Endodermal cell (in vitro differentiated cells): ENCODE data around the gene SEMA4B. TPM values are rescaled to one million over a fixed set of nuclear protein-coding genes. Genes with fewer than 3 reads are reported as not detected.

Experiments used
- DNase-seq: peaks from one replicate; pipeline ENCODE4 v3.0.0-alpha.2; 2017
- H3K27ac ChIP-seq: 2 replicates; pipeline ENCODE4 v1.5.1; 2013; ENCODE audit warnings: mild to moderate bottlenecking, low read depth, low read length, moderate library complexity
- H3K27me3 ChIP-seq: 2 replicates; pipeline ENCODE4 v1.6.1; 2013; ENCODE audit warnings: mild to moderate bottlenecking, low read length, moderate library complexity; ENCODE audit not compliant: insufficient read depth, control insufficient read depth, poor library complexity, severe bottlenecking
- H3K36me3 ChIP-seq: 2 replicates; pipeline ENCODE4 v1.7.0; 2013; ENCODE audit warnings: mild to moderate bottlenecking, low read length, moderate library complexity; ENCODE audit not compliant: control insufficient read depth, insufficient read depth
- H3K4me1 ChIP-seq: one replicate; pipeline ENCODE4 v1.7.0; 2013; ENCODE audit warnings: low read length; ENCODE audit not compliant: control insufficient read depth, insufficient read depth
- H3K4me3 ChIP-seq: 2 replicates; pipeline ENCODE4 v1.5.1; 2013; ENCODE audit warnings: mild to moderate bottlenecking, low read length, moderate library complexity
- H3K9ac ChIP-seq: 2 replicates; pipeline ENCODE4 v1.6.1; 2013; ENCODE audit warnings: mild to moderate bottlenecking, low read length, moderate library complexity; ENCODE audit not compliant: poor library complexity, severe bottlenecking; ENCODE audit errors: extremely low read depth
- H3K9me3 ChIP-seq: 2 replicates; pipeline ENCODE4 v1.6.1; 2013; ENCODE audit warnings: mild to moderate bottlenecking, low read length, moderate library complexity; ENCODE audit not compliant: control insufficient read depth
- H3K27ac Mint-ChIP-seq: 2 replicates; pipeline ENCODE4 v1.8.0; 2020; ENCODE audit warnings: mixed read lengths
- H3K27me3 Mint-ChIP-seq: 2 replicates; pipeline ENCODE4 v1.8.0; 2021; ENCODE audit warnings: mild to moderate bottlenecking, mixed read lengths; ENCODE audit not compliant: insufficient read depth
- H3K36me3 Mint-ChIP-seq: 2 replicates; pipeline ENCODE4 v1.8.0; 2020; ENCODE audit warnings: low read depth, mixed read lengths
- H3K4me1 Mint-ChIP-seq: 2 replicates; pipeline ENCODE4 v1.8.0; 2020; ENCODE audit warnings: mixed read lengths
- H3K4me3 Mint-ChIP-seq: 2 replicates; pipeline ENCODE4 v1.8.0; 2020; ENCODE audit warnings: mild to moderate bottlenecking, moderate library complexity, mixed read lengths
- H3K9me3 Mint-ChIP-seq: 2 replicates; pipeline ENCODE4 v1.8.0; 2020; ENCODE audit warnings: mild to moderate bottlenecking, mixed read lengths
- WGBS, 2 experiments: methylation state at CpG; one replicate each; pipeline versions ENCODE4 v1.1.5 to v1.1.7; 2013; ENCODE audit warnings: missing lambda C conversion rate in 2 of 2, mixed read lengths in 1 of 2; ENCODE audit not compliant: insufficient coverage in 1 of 2, insufficient read length in 1 of 2; 5-methylcytosine and 5-hydroxymethylcytosine counted together
- total RNA-seq, 2 donors: library from RNA; stranded (reverse); fragmentation: NEBNext Ultra II Directional in 1 of 2; extraction: Animal tissue kit (Norgen Biotek cat#: 25700) in 1 of 2; gene quantifications; 2 replicates in 1 of 2; 3 replicates in 1 of 2; pipeline ENCODE4 v1.2.1, GENCODE V29; 2021
- TF ChIP-seq, protein P1 (sequence below): fragments of 200-600 bp; sonication (generic); conservative IDR thresholded peaks from 2 replicates; pipeline ENCODE4 v1.5.0; 2021; ENCODE audit warnings: antibody characterized with exemption, mild to moderate bottlenecking

Gene SEMA4B
- total RNA-seq, 2 donors from 2014 or later: 25.1 to 33.1 TPM

DNA sequence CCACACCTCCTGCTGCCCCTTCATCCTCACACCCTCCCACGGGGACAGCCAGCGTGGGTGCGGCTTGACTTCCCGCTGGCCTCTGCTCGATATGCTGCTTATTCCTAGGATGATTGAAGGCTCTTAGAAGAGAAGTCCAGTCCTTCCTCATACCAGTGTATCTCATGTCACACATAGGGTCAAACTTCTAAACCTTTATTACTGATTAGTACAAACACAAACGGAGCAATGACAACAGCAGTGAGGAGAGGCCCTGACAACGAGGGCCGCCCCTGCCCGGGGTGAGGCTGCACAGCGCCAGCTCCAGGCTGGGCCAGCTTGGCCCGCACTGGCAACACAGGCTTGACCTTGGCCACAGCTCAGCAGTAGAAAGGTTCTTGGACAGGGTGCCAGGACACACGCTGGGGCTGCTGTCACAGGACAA lies 29.0 kb downstream of the SEMA4B start:
- Mint-ChIP-seq H3K9me3 (no peaks in the 10 kb centered on the region), H3K27ac (no peak overlapping the region), H3K27me3 (no peaks in the 10 kb centered on the region), H3K4me1 (peaks cover 10% of the 10 kb centered on the region), H3K36me3 (peaks cover 14% of the 10 kb centered on the region), H3K4me3 (no peak overlapping the region)
- TF ChIP-seq, protein P1, sequence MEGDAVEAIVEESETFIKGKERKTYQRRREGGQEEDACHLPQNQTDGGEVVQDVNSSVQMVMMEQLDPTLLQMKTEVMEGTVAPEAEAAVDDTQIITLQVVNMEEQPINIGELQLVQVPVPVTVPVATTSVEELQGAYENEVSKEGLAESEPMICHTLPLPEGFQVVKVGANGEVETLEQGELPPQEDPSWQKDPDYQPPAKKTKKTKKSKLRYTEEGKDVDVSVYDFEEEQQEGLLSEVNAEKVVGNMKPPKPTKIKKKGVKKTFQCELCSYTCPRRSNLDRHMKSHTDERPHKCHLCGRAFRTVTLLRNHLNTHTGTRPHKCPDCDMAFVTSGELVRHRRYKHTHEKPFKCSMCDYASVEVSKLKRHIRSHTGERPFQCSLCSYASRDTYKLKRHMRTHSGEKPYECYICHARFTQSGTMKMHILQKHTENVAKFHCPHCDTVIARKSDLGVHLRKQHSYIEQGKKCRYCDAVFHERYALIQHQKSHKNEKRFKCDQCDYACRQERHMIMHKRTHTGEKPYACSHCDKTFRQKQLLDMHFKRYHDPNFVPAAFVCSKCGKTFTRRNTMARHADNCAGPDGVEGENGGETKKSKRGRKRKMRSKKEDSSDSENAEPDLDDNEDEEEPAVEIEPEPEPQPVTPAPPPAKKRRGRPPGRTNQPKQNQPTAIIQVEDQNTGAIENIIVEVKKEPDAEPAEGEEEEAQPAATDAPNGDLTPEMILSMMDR: no peak
- peaks cover 9% of the 10 kb centered on the region for H3K36me3 ChIP-seq
- no peak overlapping the region for H3K27ac ChIP-seq
- H3K4me3 ChIP-seq: no peak overlapping the region
- WGBS, 2 experiments: 94 to 95% methylated on average over 9 to 12 of the region's 12 CpGs
- no peak for DNase-seq
- H3K4me1 ChIP-seq: no peaks in the 10 kb centered on the region
- H3K27me3 ChIP-seq: no peaks in the 10 kb centered on the region
- H3K9ac ChIP-seq: no peak overlapping the region
- H3K9me3 ChIP-seq: no peaks in the 10 kb centered on the region

DNA sequence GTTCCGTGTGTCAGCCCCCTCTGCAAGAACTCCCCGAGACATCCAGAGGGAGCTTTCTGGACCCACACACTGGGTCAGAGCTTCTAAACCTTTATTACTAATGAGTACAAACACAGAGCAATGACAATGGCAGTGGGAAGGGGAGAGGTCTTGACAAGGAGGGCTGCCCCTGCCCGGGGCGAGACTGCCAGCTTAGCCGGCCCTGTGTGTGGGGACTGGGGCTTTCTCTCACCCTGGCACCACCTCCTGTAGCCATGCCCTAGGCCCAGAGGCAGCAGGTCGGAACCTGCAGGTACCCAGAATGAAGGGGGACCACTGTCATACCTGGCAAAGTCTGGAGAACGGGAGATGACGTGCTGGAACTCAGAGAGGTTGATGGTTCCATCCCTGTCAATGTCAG lies 29.5 kb downstream of the SEMA4B start:
- Histone ChIP-seq H3K36me3 (peaks cover 9% of the 10 kb centered on the region), H3K9ac (no peak overlapping the region), H3K4me1 (no peaks in the 10 kb centered on the region), H3K4me3 (no peak overlapping the region), H3K27ac (no peak overlapping the region), H3K9me3 (no peaks in the 10 kb centered on the region), H3K27me3 (no peaks in the 10 kb centered on the region)
- peaks cover 10% of the 10 kb centered on the region for H3K4me1 Mint-ChIP-seq
- 94 to 100% methylated on average over 8 of the region's 8 CpGs for WGBS, 2 experiments
- DNase-seq: no peak
- H3K36me3 Mint-ChIP-seq: peaks cover 14% of the 10 kb centered on the region
- no peak overlapping the region for H3K4me3 Mint-ChIP-seq
- no peaks in the 10 kb centered on the region for H3K27me3 Mint-ChIP-seq
- H3K27ac Mint-ChIP-seq: no peak overlapping the region
- H3K9me3 Mint-ChIP-seq: no peaks in the 10 kb centered on the region
- TF ChIP-seq, protein P1: no peak

DNA sequence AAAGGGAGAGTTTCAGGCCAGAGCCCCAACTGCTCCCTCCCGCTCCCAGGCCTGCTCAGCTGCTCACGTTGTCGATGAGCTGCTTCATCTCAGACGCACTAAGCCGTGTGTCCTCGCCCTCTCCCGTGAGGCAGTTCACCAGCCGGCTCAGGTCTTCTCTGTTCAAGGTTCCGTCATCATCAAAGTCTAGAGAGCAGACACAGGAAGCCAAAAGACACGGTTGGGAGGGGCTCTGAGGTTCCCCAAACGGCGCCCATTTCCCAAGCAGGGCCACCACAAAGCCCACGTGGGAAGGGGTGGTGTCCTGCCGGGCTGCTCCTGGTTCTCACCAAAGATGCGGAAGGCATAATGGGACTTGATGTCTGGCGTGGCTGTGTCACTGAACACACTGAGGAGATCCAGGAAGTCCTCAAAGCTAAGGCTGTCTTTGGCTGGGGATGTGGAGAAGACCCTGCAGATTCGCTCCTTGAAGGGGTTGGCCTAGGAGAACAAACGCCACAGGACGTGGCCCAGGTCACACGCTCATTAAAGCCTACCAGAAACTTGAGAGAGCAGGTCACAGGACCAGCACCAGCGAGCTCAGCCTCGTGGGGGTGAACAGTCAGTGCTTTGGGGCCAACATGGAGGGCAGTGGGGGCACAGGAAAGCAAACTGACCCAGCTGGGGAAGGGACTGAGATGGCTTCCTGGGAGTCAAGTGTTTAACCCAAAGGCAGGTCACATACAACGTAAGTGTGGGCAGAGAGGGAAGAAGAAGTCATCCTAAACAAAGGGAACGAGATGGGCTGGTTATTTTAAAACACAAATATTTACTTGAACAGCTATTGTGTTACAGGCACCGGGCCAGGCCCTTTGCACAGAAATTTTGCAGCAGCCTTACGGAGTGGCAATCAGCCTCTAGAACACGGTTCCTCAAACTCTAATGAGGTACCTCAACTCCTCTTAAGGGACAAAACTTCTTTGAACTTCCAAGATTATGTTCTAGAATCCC lies 30.2 kb downstream of the SEMA4B start:
- peaks cover 6% of the 10 kb centered on the region for H3K36me3 ChIP-seq
- H3K27ac Mint-ChIP-seq: no peak overlapping the region
- H3K27me3 Mint-ChIP-seq: no peaks in the 10 kb centered on the region
- no peaks in the 10 kb centered on the region for H3K9me3 Mint-ChIP-seq
- peak overlapping the region; percentile 15 for H3K4me3 Mint-ChIP-seq
- no peaks in the 10 kb centered on the region for H3K4me1 ChIP-seq
- peaks cover 9% of the 10 kb centered on the region for H3K36me3 Mint-ChIP-seq
- no peak overlapping the region for H3K4me3 ChIP-seq
- H3K4me1 Mint-ChIP-seq: peaks cover 10% of the 10 kb centered on the region
- DNase-seq: no peak
- H3K27ac ChIP-seq: no peak overlapping the region
- H3K27me3 ChIP-seq: no peaks in the 10 kb centered on the region
- no peaks in the 10 kb centered on the region for H3K9me3 ChIP-seq
- 91 to 95% methylated on average over 18 to 27 of the region's 27 CpGs for WGBS, 2 experiments
- no peak overlapping the region for H3K9ac ChIP-seq
- TF ChIP-seq, protein P1: no peak
